Measurements from ENCODE around the gene SV2B. TPM values are rescaled to one million over a fixed set of nuclear protein-coding genes. Genes with fewer than 3 reads are reported as not detected.
A peak's percentile ranks its signal among the peaks of the same experiment; 100 is the strongest.

Gene SV2B
- total RNA-seq, 2 experiments from 2014 or later = 0.08 to 0.20 TPM

GRCh38 chr15:91249591-91249990 lies 149.5 kb downstream of the SV2B start:
- H3K27ac Mint-ChIP-seq = no peak overlapping the region
- ATAC-seq (ENCODE audit: low read depth) (no peak), DNase-seq (no peak)
- peaks cover 6% of the 10 kb centered on the region for H3K4me1 Mint-ChIP-seq
- H3K4me3 Mint-ChIP-seq = no peak overlapping the region
- POLR2A ChIA-PET = no interaction called here
- peaks cover 33% of the 10 kb centered on the region for H3K27me3 Mint-ChIP-seq
- H3K36me3 Mint-ChIP-seq = no peaks in the 10 kb centered on the region
- H3K9me3 Mint-ChIP-seq = no peaks in the 10 kb centered on the region

GRCh38 chr15:91252322-91252721 lies 152.3 kb downstream of the SV2B start:
- Mint-ChIP-seq H3K27me3 (peaks cover 40% of the 10 kb centered on the region), H3K27ac (no peak overlapping the region), H3K4me1 (peaks cover 8% of the 10 kb centered on the region), H3K36me3 (no peaks in the 10 kb centered on the region), H3K4me3 (no peak overlapping the region), H3K9me3 (no peaks in the 10 kb centered on the region)
- POLR2A ChIA-PET = no interaction called here
- ATAC-seq (ENCODE audit: low read depth) (no peak), DNase-seq (no peak)

GRCh38 chr15:91252756-91253155 lies 152.7 kb downstream of the SV2B start:
- Mint-ChIP-seq H3K27ac (no peak overlapping the region), H3K27me3 (peaks cover 40% of the 10 kb centered on the region), H3K36me3 (no peaks in the 10 kb centered on the region), H3K9me3 (no peaks in the 10 kb centered on the region), H3K4me1 (peaks cover 8% of the 10 kb centered on the region), H3K4me3 (no peak overlapping the region)
- POLR2A ChIA-PET = no interaction called here
- ATAC-seq (ENCODE audit: low read depth) = no peak
- DNase-seq = no peak

DNA sequence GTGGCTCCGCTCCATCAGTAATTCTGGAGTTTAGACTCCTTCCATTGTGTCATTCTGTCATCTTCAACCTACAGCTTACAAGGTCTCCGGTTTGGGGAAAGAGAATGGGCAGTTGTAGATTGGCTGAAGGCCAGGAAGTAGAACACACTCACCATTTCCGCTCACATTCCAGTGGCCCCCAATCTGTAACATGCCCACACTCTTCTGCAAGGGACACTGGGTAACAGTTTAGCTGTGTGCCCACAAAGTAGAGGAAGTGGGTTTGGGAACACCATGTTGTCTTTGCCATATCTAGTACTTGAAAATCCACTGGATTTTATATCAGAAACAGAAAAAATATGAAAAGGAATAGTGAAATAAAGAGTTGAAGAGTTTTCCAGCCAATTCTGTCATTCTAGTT lies 153.5 kb downstream of the SV2B start:
- POLR2A ChIA-PET = no interaction called here
- DNase-seq (no peak), ATAC-seq (ENCODE audit: low read depth) (no peak)
- H3K27ac Mint-ChIP-seq = no peak overlapping the region
- H3K27me3 Mint-ChIP-seq = peaks cover 38% of the 10 kb centered on the region
- peaks cover 12% of the 10 kb centered on the region for H3K4me1 Mint-ChIP-seq
- H3K4me3 Mint-ChIP-seq = no peak overlapping the region
- H3K9me3 Mint-ChIP-seq = no peaks in the 10 kb centered on the region
- no peaks in the 10 kb centered on the region for H3K36me3 Mint-ChIP-seq

DNA sequence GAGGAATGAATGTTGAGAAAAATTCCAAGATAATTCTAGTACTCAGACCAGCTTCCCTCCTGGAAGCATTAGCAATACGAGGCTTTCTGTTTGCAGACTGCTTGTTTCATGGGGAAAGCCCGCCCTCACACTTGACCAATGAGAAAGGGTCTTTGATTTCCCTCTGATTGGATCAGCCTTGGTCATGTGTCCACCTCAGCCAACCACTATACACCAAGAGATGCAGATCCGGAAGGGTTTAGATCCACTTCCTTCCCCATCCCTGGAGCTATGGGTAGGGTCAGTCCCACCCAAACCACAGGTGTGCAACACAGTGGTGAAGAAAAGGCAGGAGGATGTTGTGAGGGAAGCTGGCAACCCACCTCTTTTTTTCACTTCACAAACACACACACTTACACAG lies 154.7 kb downstream of the SV2B start:
- H3K9me3 Mint-ChIP-seq = no peaks in the 10 kb centered on the region
- H3K27ac Mint-ChIP-seq = no peak overlapping the region
- no peak for ATAC-seq (ENCODE audit: low read depth)
- no peak for DNase-seq
- H3K36me3 Mint-ChIP-seq = no peaks in the 10 kb centered on the region
- no peak overlapping the region for H3K4me3 Mint-ChIP-seq
- POLR2A ChIA-PET = no interaction called here
- peaks cover 13% of the 10 kb centered on the region for H3K4me1 Mint-ChIP-seq
- H3K27me3 Mint-ChIP-seq = peaks cover 31% of the 10 kb centered on the region

GRCh38 chr15:91255670-91256192 lies 155.7 kb downstream of the SV2B start:
- POLR2A ChIA-PET = no interaction called here
- Mint-ChIP-seq H3K4me1 (peaks cover 13% of the 10 kb centered on the region), H3K27ac (no peak overlapping the region), H3K27me3 (peaks cover 31% of the 10 kb centered on the region), H3K36me3 (no peaks in the 10 kb centered on the region), H3K4me3 (no peak overlapping the region), H3K9me3 (no peaks in the 10 kb centered on the region)
- ATAC-seq (ENCODE audit: low read depth) = no peak
- no peak for DNase-seq

- H3K27me3 Mint-ChIP-seq = peaks cover 22% of the 10 kb centered on the region
- no peak for ATAC-seq (ENCODE audit: low read depth)
- no peaks in the 10 kb centered on the region for H3K9me3 Mint-ChIP-seq
These were observed 157.8 kb downstream of the SV2B start for GRCh38 chr15:91257746-91258414.

DNA sequence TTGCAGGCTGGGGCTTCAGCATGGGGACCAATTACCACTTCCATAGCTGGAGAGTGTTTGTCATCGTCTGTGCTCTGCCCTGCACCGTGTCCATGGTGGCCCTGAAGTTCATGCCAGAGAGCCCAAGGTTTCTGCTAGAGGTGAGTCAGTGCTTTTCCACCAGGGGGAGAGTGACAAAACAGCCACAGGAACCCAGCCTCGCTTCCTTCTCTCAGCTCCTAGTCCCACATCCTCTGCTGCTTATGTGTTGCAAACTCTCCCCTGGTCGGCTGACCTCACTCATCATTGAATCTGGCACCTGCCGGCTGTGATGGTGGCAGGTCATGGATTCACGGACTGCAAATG lies 158.3 kb downstream of the SV2B start:
- H3K4me3 Mint-ChIP-seq = no peak overlapping the region
- peak; percentile 33 for DNase-seq
- POLR2A ChIA-PET = interaction anchor here (0.8 to 1.3 kb wide), 2 partner anchors 185 to 595 kb away, joined by 3 read pairs; partner anchors contain the start of gene SLCO3A1
- peaks cover 22% of the 10 kb centered on the region for H3K27me3 Mint-ChIP-seq
- H3K27ac Mint-ChIP-seq = no peak overlapping the region
- peaks cover 13% of the 10 kb centered on the region for H3K4me1 Mint-ChIP-seq
- ATAC-seq (ENCODE audit: low read depth) = peak; percentile 85
- H3K36me3 Mint-ChIP-seq = no peaks in the 10 kb centered on the region
- no peaks in the 10 kb centered on the region for H3K9me3 Mint-ChIP-seq

More at GRCh38 chr15:91257746-91258414, 157.8 kb downstream of the SV2B start:
- POLR2A ChIA-PET = interaction anchor here (0.8 to 1.3 kb wide), 2 partner anchors 184 to 595 kb away, joined by 3 read pairs; partner anchors contain the start of gene SLCO3A1
- DNase-seq = no peak
- Mint-ChIP-seq H3K27ac (no peak overlapping the region), H3K4me3 (no peak overlapping the region), H3K36me3 (no peaks in the 10 kb centered on the region), H3K4me1 (peaks cover 13% of the 10 kb centered on the region)

DNA sequence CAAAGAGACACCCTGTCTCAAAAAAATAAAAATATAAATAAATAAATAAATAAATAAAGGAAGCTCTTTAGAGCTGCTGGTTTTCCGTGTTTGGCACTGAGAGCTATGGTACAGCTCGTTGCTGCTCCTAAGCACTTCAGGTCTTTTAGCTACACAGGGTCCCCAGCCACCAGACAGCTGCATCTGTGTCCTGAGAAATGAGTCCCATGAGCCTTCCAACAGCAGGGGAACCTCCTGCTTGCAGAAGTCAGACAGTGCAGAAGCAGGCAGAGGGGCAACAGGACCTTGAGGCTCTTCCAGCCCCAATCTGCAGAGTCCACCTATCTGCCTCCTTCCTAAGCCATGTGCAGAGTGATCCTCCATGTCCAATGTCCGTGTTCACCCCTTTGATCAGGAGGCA lies 159.0 kb downstream of the SV2B start:
- POLR2A ChIA-PET = no interaction called here
- no peak for DNase-seq
- Mint-ChIP-seq H3K4me1 (peaks cover 7% of the 10 kb centered on the region), H3K27me3 (peaks cover 19% of the 10 kb centered on the region), H3K9me3 (no peaks in the 10 kb centered on the region), H3K4me3 (no peak overlapping the region), H3K36me3 (no peaks in the 10 kb centered on the region), H3K27ac (no peak overlapping the region)
- ATAC-seq (ENCODE audit: low read depth) = no peak

DNA sequence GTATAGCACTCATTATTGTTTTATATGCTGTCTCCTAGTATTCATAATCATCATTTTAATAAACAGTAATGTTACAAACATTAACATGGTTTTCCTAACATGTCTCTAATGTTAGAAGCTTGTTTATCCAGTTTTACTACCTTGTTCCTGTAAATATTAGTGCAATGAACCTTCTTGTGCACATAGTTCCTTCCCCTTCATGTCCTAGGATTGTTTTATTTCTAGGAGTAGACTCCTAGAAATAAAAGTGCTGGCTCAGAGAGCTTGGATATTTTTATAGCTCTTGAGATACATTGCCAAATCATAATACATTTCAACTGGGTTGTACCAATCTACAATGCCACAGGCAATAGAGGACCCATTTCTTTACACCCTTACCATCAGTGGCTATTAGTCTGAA lies 161.3 kb downstream of the SV2B start:
- Mint-ChIP-seq H3K4me1 (peaks cover 4% of the 10 kb centered on the region), H3K36me3 (no peaks in the 10 kb centered on the region), H3K4me3 (no peak overlapping the region), H3K27ac (no peak overlapping the region), H3K9me3 (no peaks in the 10 kb centered on the region), H3K27me3 (peaks cover 20% of the 10 kb centered on the region)
- POLR2A ChIA-PET = no interaction called here
- no peak for ATAC-seq (ENCODE audit: low read depth)
- no peak for DNase-seq

- H3K9me3 Mint-ChIP-seq = no peaks in the 10 kb centered on the region
- no peak for ATAC-seq (ENCODE audit: low read depth)
- no peak overlapping the region for H3K4me3 Mint-ChIP-seq
- peaks cover 16% of the 10 kb centered on the region for H3K27me3 Mint-ChIP-seq
- POLR2A ChIA-PET = no interaction called here
- H3K36me3 Mint-ChIP-seq = no peaks in the 10 kb centered on the region
- no peaks in the 10 kb centered on the region for H3K4me1 Mint-ChIP-seq
- DNase-seq = no peak
- H3K27ac Mint-ChIP-seq = no peak overlapping the region
These were observed 163.8 kb downstream of the SV2B start for GRCh38 chr15:91263632-91264531.

- Mint-ChIP-seq H3K4me1 (no peaks in the 10 kb centered on the region), H3K27me3 (peaks cover 16% of the 10 kb centered on the region), H3K9me3 (no peaks in the 10 kb centered on the region), H3K27ac (no peak overlapping the region), H3K36me3 (no peaks in the 10 kb centered on the region), H3K4me3 (no peak overlapping the region)
- ATAC-seq (ENCODE audit: low read depth) = no peak
- POLR2A ChIA-PET = no interaction called here
- no peak for DNase-seq
These were observed 164.7 kb downstream of the SV2B start for GRCh38 chr15:91264651-91265351.

GRCh38 chr15:91265416-91265940 lies 165.4 kb downstream of the SV2B start:
- POLR2A ChIA-PET = no interaction called here
- no peak for ATAC-seq (ENCODE audit: low read depth)
- no peaks in the 10 kb centered on the region for H3K36me3 Mint-ChIP-seq
- H3K4me3 Mint-ChIP-seq = no peak overlapping the region
- H3K27ac Mint-ChIP-seq = no peak overlapping the region
- DNase-seq = no peak
- H3K4me1 Mint-ChIP-seq = no peaks in the 10 kb centered on the region
- no peaks in the 10 kb centered on the region for H3K9me3 Mint-ChIP-seq
- H3K27me3 Mint-ChIP-seq = peaks cover 20% of the 10 kb centered on the region
